Retinal pigment epithelial cell (primary cell): Measurements from ENCODE around the gene ADAMTS9.

ENCODE experiments used
- DNase-seq: peaks from one replicate; pipeline ENCODE4 v3.0.0-alpha.2; 2010; ENCODE audit warnings: low read depth
- H3K4me3 ChIP-seq: 2 replicates; pipeline ENCODE4 v1.5.1; 2011; ENCODE audit warnings: mild to moderate bottlenecking, low read length, control low read depth, moderate library complexity
- CTCF ChIP-seq: conservative IDR thresholded peaks from 2 replicates; pipeline ENCODE4 v1.5.1; 2011; ENCODE audit warnings: low read depth, low read length, control low read depth, inconsistent platforms

The ADAMTS9 gene

DNA sequence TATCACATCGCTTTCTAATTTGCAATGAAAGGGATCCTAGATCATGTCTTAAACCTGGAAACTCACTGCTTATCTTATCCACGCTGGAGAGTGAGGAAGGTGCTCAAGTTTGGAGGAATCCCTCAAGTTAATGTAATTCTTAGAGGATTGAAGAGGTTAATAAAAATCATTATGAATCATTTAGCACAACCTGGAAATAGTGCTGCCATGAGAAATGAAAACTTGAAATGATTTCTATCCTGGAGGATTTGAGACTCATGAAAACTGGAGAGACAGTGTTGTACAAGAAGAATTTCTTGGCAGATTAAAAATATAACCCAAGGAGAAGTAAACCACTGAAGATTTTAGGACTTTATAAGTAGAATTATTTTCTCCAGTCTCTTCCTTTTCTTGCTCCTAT, 125.9 kb downstream of the ADAMTS9 start:
- peak overlapping the region; percentile 34 for H3K4me3 ChIP-seq
- no peak for TF ChIP-seq CTCF
- DNase-seq, result no peak

DNA sequence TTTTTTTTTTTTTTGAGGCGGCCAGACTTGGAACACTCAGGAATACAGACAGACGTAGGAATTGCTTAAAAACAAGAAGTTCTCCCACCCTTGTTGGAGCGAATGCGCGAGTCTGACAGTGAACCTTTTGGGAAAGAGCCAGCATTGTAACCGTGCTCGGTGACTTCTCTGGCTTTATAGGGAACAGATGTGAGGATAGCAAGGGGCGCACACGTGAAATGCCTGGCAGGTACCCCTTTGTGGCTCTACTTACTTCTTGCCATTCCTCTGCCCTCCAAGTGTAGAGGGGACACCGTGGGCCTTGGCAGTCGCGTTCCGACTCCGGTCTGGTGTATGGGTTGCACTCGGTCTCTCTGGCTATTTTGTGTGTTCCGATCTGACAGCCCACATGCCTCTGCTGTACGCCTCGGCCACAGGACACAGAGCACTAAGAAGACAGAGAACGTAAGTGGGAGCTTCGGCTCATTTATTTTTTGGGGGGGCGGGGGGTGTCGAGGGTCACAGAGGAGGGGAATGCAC, 126.4 kb downstream of the ADAMTS9 start:
- peak overlapping the region; percentile 34 for H3K4me3 ChIP-seq
- no peak for TF ChIP-seq CTCF
- no peak for DNase-seq

DNA sequence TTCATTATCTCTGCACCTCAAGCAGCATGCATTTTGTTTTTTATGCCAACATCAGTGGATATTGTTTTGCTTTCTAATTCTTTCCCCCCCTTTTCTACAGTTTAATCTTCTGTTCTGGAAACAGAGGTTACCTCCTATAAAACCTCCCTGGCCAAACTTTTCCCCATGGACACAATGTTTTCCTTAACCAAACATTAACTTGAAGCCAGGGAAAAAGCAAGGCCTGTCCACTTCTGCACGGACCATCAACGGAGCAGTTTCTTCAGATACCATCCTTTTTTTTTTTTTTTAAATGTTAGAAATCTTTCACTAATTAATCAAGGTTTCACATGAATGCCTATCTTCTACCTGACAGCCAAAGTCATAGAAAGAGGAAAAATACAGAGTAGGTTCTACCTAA, 127.0 kb downstream of the ADAMTS9 start:
- DNase-seq, result no peak
- no peak overlapping the region for H3K4me3 ChIP-seq
- TF ChIP-seq CTCF, result no peak

DNA sequence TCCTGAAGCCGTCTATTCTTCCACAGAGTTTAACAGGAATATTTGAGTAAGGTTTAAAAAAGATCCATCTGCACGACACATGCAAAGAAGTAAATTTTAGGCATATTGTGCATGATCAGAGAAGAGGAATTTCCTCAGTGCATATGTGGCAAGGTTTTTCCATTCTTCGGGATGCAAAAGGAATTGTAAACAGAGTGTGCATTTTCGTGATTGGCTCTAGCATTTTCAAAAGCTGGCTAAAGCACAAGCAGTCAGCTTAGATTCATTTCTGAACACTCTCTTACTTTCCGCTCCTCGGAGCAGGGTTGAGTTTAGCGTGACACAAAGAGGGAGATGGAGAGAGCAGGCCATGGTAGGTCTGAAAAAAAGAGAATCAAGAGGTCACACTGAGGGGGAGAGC, 128.2 kb downstream of the ADAMTS9 start:
- no peak for TF ChIP-seq CTCF
- H3K4me3 ChIP-seq, result no peak overlapping the region
- DNase-seq, result no peak

DNA sequence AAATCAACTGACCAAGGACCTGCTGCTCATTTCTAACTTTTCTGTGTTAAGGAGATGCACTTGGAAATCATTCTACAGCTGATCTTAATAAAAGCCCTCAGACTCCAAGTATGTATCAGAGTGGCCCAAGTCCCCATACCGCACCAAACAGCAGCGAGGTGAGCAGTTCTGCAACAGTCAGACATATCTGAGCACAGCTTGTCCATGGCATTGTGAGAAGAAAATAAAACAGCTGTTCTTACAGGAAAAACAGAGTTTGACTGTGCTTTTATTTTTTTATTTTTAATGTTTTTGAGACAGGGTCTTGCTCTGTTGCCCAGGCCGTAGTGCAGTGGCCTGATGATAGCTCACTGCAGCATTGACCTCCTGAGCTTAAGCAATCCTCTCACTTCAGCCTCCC, 131.8 kb downstream of the ADAMTS9 start:
- TF ChIP-seq CTCF, result no peak
- no peak for DNase-seq
- no peak overlapping the region for H3K4me3 ChIP-seq

DNA sequence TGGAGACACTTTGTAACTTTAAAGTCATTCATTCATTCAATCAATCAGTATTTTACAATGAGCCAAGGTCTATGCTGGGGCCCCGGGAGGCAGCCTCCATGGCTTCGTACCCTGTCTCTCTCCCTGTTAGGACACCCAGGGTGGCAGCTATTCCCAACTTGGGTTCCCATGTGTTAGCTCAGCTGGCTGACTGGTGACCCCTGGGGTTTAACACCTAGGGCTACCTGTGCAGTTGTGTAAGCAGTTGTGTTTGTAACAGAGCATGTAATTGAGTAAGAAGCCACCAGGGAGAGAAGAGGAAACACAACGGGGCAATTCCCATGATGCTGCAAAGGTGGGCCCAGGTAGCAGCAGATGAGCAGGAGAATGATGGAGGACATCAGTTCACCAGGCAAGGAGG, 132.4 kb downstream of the ADAMTS9 start:
- H3K4me3 ChIP-seq, result no peak overlapping the region
- TF ChIP-seq CTCF, result no peak
- no peak for DNase-seq

DNA sequence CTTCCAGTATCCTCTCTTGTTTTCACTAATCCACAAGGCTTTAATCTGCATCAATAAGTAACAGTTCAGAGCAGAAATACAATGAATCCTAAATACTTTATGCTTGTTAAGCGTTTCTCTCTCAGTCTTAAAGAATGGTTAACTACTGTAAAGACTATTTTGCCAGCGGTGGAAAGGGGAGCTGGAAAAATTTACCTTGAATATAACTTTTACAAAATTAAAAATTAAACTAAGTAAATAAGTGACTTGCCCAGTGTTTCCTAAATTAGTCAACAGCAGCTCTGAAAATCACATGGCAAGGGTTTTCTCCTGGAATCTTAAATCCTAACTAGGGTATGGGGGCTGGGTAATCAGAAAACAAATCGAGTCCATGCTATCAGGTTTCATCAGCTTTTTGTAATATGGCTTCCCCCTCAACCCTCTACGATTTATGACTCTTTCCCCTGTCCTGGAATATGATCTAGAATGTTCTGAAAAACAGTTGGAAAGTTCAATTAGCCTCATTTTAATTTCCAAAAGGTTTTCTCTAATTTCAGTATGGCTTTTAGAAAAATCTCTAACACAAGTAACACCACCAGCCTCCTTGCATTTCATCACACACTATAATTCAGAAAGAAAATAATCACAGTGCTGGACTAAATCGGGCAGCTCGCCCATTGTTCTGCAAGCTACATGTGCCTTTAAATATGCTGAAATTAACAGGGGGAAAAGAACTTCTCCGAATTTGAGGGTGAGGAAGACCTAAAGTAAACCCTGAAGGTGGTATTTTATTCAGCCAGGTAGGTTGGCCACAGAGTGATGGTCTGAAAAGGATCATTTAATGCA, 133.5 kb downstream of the ADAMTS9 start:
- TF ChIP-seq CTCF, result no peak
- H3K4me3 ChIP-seq, result no peak overlapping the region
- DNase-seq, result no peak
